ENCODE results near the gene TTYH1.

- TF ChIP-seq TAF1 (IDR thresholded peaks at IDR 0.05; ENCODE audit: borderline replicate concordance, low read depth, low read length), result no peak
- no peak for TF ChIP-seq POLR2A (IDR thresholded peaks at IDR 0.05; ENCODE audit: low read depth, low read length)
- TF ChIP-seq POLR2AphosphoS5 (IDR thresholded peaks at IDR 0.05; ENCODE audit: low read depth, low read length), result no peak
Measured at GRCh38 chr19:54478677-54479266, 63.5 kb downstream of the TTYH1 start.
